ENCODE data around the gene NEXMIF.
"Not testable (repeated sequence)": the region's sequence is repeated elsewhere in the genome, so short reads cannot be mapped to it uniquely, and the experiment has no call there.

Gene NEXMIF

DNA sequence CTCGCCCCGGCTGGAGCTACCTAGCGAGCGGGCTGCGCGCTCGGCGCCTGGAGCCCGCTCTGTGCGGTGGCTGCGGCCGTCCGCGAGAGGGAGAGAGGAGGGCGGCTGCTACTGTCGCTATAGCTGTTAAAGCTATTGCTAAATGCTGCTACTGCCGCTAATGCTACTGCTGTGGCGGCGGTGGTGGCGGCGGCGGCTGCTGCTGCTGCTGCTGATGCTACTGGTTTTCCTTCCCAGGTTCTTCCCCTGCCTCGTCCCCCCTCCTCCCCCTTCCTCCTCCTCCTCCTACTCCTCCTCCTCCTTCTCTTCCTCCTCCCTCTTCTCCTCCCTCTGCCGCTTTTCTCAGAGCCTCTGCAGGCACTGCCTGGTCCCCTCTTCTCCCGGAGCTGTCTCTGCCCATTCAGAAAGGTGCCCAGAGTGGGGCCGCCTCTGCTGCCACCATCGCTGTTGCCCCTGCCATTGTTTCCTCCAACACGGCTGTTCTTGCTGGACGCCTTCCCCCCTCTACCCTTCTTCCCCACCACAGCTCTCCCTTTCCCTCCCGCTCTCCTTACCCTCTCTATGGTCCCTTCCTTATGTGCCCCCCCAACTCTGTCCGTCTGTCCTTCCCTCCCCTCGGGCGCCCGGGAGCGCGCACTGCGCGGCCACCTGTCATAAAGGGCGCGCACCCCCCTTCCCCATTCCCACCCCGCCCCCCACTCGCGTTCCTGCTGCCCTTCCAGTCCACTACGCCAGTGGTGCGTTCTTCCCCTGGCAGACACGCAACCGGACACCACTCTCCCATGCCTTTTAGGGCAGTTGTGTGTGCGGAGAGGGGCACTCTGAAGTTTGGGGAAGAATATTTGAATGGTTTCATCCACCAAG is at the start of gene NEXMIF:
Gene NEXMIF (minus strand): TSS at position 228 of the 864 bp plus-strand sequence.
- peak in 1 of 3 donors; percentile 0 for DNase-seq (ENCODE audit: low read depth in 3 of 3)

DNA sequence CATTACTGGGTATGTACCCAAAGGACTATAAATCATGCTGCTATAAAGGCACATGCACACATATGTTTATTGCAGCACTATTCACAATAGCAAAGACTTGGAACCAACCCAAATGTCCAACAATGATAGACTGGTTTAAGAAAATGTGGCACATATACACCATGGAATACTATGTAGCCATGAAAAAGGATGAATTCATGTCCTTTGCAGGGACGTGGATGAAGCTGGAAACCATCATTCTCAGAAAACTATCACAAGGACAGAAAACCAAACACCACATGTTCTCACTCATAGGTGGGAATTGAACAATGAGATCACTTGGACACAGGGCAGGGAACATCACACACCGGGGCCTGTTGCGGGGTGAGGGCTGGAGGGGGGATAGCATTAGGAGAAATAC is 36.7 kb upstream of the NEXMIF start:
- DNase-seq (ENCODE audit: low read depth in 3 of 3), result not testable (repeated sequence)

DNA sequence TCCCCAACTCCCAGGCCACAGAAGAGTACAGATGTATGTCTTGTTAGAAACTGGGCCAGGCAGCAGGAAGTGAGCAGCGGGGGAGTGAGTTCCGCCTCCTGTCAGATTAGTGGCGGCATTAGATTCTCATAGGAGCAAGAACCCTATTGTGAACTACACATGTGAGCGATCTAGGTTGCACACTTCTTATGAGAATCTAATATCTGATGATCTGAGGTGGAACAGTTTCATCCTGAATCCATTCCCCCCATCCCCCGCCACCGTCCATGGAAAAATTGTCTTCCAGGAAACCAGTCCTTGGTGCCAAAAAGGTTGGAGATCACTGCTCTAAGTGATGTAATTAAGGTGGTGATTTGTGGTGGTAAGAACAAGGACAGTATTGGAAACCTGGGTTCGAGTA is 24.5 kb upstream of the NEXMIF start:
- no peak for DNase-seq (ENCODE audit: low read depth in 3 of 3)

DNA sequence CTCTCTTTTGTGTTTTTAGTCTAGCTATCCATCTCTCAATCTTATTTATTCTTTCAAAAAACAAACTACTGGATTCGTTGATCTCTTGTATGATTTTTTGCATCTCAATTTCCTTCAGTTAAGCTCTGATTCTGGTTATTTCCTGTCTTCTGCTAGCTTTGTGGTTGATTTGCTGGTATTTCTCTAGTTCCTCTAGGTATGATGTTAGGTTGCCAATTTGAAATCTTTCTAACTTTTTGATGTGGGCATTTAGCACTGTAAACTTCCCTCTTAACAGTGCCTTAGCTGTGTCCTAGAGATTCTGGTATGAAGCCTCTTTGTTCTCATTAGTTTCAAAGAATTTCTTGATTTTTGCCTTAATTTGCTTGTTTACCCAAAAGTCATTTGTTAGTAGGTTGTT is 15.2 kb upstream of the NEXMIF start:
- DNase-seq (ENCODE audit: low read depth in 3 of 3), result no peak

DNA sequence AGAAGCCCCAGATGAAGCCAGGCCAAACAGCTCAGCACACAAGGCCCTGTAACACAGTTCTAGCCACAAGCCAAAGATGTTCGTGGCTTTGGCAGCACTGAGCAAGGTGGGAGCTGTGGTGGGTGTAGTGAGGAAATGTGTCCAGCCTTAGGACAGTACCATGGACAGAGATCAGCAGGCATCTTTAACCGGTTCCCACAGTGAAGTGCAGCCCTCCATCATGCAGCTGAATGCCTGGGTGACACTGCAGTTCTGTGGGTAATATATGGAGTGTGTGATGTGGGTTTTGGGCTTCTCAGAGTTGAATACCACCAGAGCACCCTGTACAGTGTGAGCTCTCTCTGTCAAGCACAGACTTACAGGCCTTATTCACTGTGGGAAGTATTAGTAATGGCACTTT is 6.0 kb upstream of the NEXMIF start:
- DNase-seq (ENCODE audit: low read depth in 3 of 3), result no peak

DNA sequence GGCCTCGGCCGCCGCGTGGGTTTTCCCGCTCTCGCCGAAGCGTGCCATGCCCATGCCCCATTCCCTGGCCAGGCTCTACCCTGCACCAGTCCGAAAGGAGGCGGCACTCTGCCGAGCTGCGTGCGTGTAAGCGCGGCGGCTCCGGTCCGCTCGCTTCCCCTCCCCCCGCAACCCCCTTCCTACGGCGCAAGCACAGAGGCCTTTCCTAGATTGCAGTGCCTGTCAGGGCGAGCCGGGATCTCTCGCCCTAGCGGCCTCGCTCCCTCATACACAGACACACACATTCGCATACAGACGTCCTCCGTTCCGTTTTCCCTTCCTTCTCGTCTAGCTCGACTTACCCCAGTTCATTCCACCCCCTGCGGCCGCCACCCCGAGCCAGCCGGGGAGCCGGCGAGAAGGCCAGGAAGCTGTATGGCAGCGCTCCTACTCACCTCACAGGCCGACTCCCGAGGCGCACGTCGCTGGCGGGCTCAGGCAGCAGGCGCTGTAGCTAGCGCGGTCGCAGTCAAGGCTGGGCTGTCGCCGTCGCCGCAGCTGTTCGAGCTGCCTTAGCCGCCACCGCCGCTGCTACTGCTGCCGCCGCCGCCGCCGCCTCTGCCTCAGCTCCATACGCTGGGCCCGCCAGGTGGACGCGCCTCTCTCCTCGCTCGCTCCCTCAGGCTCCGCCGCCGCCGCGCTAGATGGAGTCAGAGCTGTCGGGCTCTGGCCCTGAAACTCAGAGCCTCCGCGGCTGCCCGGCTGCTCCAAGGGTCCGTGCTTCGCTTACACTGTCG is 615 bp downstream of the NEXMIF start:
- DNase-seq (ENCODE audit: low read depth in 3 of 3), result peak in 1 of 3 donors; percentile 14

DNA sequence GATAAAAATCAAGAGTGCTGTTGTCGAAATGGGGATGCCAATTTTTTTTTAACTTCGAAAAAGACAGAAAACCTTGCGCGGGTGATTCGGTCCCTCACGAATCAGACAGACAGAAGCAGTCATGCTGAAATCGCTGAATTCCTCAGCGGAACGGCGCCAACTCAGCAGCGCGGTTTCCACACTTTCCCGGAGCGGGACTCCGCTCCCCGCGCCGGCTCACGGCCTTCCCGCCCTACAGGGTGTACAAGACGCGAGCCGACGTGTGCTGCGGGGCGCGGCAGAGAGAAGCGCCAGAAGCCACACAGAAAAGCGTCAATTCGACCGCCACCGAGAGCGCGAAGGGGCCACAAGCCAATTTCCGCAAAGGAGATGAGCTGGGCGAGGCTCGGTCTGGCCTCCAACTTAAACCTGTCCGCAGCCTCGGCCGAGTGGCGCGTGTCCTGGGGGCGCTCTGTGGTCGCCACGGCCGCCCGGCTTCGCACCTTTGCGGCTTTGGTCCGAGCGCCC is 1.3 kb downstream of the NEXMIF start:
- peak in 1 of 3 donors; percentile 3 for DNase-seq (ENCODE audit: low read depth in 3 of 3)

DNA sequence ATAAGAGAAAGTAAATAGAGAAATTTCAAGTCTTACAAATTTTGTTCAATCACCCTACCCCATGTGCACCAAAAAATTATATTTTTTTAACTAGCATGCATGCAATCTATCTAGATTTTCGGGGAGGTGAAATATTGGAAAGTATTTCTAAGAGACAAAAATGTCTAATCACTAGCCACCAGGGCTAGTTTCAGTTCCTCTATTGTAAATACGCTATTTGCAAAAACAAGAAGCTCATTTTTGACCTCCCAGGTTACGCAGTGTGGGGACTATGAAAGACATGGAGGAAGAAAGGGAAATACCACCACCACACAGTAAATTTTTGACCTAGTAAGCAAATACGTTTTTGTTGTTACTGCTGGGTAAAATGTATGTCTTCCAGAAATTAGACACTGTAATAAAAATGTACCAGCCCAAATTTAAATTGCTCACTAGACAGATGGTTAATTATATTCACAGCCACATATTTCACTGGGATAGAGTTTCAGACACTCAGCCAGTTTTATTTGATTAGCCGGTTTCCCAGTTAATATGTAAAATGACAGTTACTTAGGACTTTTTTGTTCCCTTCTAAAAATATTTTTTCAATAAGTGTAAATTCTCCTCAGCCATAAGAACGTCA is 2.2 kb downstream of the NEXMIF start:
- DNase-seq (ENCODE audit: low read depth in 3 of 3), result no peak

DNA sequence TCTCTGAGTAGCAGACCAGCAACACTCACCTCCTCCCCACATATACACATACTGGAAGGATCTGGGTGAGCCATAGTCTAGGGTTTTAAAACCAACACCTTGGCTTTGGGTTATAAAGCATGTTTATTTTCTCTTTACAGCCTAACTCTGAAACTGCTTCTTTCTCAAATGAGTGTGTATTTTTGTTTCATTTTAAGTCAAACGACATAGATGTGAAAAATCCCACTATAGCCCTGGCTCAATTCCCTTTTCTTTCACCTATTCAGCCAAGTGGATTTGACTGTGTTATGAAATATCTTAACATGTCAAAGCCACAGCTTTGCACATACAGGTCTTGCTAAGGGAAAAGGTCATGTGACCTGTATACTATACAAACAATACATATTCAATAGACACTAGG is 13.8 kb downstream of the NEXMIF start:
- no peak for DNase-seq (ENCODE audit: low read depth in 3 of 3)

DNA sequence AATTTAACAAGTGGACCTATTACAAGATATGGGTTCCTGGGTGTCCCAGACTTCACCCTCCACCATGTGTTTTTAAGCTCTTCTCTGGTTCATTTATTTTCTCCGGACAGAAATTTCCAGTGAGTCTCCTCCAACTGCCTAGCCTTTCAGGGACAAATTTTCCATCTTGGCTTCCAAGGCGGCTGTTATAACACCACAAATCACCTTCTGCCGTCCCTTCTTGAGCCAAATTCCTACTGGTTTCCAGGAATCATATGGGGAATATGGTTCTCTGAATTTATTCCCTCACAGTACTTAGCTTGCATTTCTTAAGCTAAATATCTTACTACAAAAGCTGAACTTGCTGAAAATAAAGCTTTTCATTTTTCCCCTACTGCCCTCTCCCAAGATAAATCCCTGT is 18.8 kb downstream of the NEXMIF start:
- DNase-seq (ENCODE audit: low read depth in 3 of 3), result no peak

DNA sequence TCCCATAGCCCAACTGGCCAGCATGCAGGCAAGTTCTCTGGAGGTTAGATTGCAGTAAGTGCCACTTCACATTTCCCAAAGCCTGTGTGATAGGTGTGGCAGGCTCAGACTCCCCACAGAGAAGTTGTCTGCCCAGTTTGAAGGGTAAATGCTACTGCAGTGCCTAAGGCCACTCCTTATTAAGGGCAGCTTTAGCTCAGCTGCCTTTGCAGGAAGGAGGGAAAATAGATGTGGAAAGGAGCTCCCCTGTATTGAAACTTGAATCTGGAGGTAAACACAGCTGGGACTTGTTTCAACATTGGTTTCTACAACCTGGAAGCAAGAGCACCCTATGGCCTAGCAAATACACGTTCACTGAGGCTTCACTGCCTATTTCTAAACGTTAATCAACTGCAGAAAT is 22.4 kb downstream of the NEXMIF start:
- no peak for DNase-seq (ENCODE audit: low read depth in 3 of 3)

DNA sequence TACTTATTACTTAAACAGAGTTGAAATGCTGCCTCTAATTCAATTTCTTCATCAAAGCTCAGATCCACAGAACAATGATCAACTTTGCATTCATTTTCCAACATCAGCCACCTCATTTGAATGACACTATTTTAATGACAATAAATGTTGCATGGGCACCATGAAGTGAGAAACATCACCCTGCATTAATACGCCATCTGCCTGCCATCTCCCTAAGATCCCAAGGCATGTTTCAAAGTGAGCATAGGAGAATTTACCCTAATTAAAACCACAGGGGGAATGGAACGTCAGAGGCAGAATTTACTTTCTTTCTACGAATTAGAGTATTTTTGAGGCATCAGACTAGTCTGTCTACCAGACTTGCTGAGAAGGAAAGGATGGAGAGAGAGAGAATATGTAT is 32.7 kb downstream of the NEXMIF start:
- DNase-seq (ENCODE audit: low read depth in 3 of 3), result no peak

DNA sequence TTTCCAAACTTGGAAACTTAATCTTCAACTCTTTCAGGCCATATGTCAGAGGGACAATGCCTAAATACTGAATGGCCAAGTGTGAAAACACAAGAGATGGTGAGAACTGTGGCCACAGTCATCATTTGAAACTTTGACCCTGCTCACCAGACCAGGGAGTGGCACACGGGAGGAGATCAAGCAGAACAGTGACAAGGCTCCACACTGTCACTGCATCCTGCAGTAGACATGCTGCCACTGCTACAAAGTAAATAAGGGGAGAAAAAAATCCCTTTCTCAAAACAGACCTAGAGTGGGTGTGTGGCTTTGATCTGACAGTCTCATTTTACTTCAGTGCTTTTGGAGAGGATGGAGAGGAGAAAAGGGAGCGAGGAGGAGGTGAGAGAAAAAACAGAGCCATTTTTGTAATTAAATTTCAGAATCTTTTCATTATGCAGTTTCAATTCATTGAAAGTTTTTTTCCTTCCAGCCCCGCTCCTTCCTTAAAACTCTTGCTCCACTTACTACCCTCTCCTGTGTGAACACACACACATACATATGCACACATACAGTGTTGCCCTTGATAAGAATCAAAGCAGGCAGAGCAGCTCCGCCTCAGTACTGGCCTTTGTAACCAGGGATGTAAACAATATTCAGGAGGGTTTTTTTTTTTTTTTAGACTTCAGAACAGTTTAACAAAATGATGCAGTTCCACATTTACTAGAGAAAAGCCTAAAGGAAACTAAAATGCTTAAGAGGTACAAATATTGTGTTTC is 34.4 kb downstream of the NEXMIF start:
- DNase-seq (ENCODE audit: low read depth in 3 of 3), result no peak

DNA sequence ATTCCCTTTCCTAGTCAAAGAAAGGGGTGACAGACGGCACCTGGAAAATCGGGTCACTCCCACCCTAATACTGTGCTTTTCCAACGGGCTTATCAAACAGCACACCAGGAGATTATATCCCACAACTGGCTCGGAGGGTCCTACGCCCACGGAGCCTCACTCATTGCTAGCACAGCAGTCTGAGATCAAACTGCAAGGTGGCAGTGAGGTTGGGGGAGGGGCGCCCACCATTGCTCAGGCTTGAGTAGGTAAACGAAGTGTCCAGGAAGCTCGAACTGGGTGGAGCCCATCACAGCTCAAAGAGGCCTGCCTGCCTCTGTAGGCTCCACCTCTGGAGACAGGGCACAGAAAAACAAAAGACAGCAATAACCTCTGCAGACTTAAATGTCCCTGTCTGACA is 42.9 kb downstream of the NEXMIF start:
- DNase-seq (ENCODE audit: low read depth in 3 of 3), result not testable (repeated sequence)

DNA sequence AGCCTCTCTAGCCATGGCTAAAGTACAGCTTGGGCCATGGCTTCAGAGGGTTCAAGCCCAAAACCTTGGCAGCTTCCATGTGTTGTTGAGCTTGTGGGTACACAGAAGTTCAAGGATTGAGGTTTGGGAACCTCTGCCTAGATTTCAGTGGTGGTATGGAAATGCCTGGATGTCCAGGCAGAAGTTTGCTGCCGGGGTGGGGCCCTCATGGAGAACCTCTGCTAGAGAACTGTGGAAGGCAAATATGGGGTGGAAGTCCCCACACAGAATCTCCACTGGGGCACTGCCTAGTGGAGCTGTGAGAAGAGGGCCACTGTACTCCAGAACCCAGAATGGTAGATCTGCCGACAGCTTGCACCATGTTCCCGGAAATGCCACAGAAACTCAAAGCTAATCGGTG is 59.5 kb downstream of the NEXMIF start:
- no peak for DNase-seq (ENCODE audit: low read depth in 3 of 3)

DNA sequence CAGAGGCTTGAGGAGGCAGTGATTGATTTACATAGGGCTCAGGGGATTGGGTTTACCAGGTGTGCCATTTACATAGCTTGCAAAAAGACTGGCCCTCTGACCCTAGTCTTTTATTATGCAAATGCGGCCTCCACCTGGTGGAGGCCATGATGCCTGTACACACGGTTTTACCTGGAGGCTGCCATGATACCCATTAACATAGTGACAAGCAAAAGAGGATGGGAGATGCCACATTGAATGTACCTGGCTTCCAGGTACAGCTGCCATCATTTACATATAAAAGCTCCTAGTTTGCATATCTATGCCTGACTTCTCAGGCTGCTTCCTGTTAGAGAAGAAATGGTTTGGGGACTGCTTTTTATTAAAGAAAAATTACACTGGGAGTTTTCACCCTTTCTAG is 72.0 kb downstream of the NEXMIF start:
- no peak for DNase-seq (ENCODE audit: low read depth in 3 of 3)

DNA sequence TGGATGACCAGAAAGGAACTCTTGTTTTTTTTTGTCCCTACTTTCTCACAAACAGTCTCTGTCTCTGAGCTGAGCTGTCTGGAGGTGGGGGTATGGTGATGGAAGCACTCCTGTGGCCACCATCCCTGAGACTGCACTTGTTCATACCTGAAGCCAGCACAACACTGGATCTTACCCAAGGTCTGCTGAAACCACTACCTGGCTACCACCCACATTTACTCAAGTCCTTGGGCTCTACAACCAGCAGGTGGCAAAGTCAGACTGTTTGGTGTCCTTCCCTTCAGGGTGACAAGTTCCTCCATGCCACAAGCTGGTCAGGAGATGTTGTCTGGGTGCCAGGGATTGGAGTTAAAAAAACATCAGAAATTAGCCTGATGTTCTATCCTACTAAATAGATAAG is 89.7 kb downstream of the NEXMIF start:
- no peak for DNase-seq (ENCODE audit: low read depth in 3 of 3)

DNA sequence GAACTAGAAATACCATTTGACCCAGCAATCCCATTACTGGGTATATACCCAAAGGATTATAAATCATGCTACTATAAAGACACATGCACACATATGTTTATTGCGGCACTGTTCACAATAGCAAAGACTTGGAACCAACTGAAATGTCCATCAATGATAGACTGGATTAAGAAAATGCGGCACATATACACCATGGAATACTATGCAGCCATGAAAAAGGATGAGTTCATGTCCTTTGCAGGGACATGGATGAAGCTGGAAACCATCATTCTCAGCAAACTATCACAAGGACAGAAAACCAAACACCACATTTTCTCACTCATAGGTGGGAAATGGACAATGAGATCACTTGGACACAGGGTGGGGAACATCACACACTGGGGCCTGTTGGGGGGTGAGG is 105.5 kb downstream of the NEXMIF start:
- DNase-seq (ENCODE audit: low read depth in 3 of 3), result not testable (repeated sequence)

DNA sequence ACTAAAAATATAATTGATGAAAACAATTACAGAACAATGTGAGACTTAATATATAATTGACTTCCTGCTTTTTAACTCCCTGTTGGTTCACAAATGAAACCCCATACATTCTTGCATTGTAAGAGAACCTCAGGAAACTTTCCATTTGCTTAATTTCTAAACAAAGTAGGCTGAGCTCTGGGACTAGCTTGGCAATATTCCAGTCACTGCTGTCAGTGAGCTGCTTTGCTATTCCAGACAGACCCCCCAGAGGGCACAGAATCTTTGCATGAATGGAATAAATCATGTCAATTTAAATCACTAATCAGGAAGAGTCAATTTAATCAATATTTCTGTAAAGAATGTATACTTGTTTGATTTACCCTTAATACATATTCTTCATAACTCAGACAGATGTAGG is 110.6 kb downstream of the NEXMIF start:
- DNase-seq (ENCODE audit: low read depth in 3 of 3), result no peak

DNA sequence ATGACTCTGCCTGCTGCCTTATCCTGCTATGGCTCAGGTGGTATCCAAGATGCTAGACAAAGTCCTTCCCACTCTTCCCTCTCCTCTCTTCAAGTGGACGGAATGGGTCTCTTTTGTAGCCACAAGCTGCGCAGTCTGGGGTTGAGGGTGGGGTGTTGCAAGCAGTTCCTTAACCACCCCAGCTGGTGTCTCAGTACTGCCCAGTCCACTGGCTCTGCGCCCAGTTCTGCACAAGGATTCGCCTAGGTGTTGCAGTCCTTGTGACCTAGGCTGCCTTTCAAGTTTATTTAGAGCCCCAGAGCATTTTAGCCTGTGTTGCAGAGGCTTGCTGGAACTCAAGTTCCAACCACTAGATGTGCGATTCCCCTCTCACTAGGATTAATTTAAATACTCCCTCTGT is 120.7 kb downstream of the NEXMIF start:
- no peak for DNase-seq (ENCODE audit: low read depth in 3 of 3)

DNA sequence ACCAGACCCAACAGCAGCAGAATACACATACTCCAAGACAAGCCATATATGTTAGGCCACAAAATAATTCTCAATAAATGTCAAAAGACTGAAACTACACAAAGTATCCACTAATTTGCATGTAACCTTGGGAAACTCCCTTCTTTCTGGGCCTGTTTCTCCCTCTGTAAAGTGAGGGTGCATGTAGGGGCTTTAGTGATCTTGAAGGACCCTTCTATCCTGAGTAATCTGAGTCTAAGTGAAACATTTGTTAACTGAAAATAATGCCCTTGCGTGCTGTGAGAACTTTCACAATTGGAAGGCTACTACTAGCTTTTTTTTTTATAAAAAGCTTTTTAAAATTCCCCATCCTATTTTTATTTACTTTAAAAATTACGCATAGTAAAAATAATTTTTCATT is 125.2 kb downstream of the NEXMIF start:
- no peak for DNase-seq (ENCODE audit: low read depth in 3 of 3)

All from stimulated activated CD4-positive, alpha-beta T cell treated with anti-CD3 and anti-CD28 coated beads, TNF-alpha, amount 100 ng/mL, for 48 hours (primary cell).